ENCODE measurements around the gene TBC1D14.

GRCh38 chr4:6892190-6892908 is 17.3 kb upstream of the TBC1D14 start:
- TF ChIP-seq, protein P1, sequence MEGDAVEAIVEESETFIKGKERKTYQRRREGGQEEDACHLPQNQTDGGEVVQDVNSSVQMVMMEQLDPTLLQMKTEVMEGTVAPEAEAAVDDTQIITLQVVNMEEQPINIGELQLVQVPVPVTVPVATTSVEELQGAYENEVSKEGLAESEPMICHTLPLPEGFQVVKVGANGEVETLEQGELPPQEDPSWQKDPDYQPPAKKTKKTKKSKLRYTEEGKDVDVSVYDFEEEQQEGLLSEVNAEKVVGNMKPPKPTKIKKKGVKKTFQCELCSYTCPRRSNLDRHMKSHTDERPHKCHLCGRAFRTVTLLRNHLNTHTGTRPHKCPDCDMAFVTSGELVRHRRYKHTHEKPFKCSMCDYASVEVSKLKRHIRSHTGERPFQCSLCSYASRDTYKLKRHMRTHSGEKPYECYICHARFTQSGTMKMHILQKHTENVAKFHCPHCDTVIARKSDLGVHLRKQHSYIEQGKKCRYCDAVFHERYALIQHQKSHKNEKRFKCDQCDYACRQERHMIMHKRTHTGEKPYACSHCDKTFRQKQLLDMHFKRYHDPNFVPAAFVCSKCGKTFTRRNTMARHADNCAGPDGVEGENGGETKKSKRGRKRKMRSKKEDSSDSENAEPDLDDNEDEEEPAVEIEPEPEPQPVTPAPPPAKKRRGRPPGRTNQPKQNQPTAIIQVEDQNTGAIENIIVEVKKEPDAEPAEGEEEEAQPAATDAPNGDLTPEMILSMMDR (IDR thresholded peaks at IDR 0.05): no peak
- no peak for TF ChIP-seq POLR2A (IDR thresholded peaks at IDR 0.05)

All from testis (tissue), 2 donors.